ENCODE measurements around the gene SEMA3A. TPM values are rescaled to one million over a fixed set of nuclear protein-coding genes. Genes with fewer than 3 reads are reported as not detected.

SEMA3A gene
- total and polyA plus RNA-seq, 4 donors: 0.13 to 0.56 (median 0.20) TPM

GRCh38 chr7:84069999-84070500 is 124.5 kb downstream of the SEMA3A start:
- H3K9me3 ChIP-seq (ENCODE audit: control insufficient read depth in 4 of 4, low read length in 3 of 4): no peaks in the 10 kb centered on the region

DNA sequence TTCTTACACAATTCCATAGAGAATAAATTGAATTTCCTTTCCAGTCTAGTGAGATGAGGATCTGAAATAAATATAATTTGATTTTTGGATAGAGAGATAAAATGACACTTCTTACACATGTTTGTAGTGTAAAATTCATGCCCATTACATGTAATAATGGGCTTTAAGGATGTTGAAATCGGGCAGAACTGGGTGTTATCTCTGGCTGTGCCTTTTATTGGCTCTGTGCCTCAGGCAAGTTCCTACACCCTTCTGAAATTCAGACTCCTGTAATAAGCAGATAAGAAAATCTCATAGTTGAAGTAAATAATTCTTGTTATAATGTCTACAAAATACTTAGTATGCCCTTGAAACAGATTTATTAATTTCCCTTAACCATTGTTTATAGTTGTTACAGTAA is 125.6 kb downstream of the SEMA3A start:
- DNase-seq (ENCODE audit: low spot score): no peak
- Histone ChIP-seq H3K9ac (ENCODE audit: low read depth in 1 of 2, low read length in 2 of 2) (no peak overlapping the region), H3K4me3 (ENCODE audit: low read depth in 1 of 3, low read length in 3 of 3) (no peak overlapping the region), H3K4me1 (ENCODE audit: control insufficient read depth in 4 of 4, insufficient read depth in 4 of 4, low read length in 3 of 4) (no peaks in the 10 kb centered on the region), H3K27ac (ENCODE audit: low read depth in 1 of 2, low read length in 2 of 2) (no peak overlapping the region), H3K36me3 (ENCODE audit: control insufficient read depth in 4 of 4, insufficient read depth in 3 of 4, low read depth in 1 of 4, low read length in 3 of 4) (no peaks in the 10 kb centered on the region), H3K27me3 (ENCODE audit: control insufficient read depth in 4 of 4, insufficient read depth in 4 of 4, low read length in 3 of 4) (no peaks in the 10 kb centered on the region), H3K9me3 (ENCODE audit: control insufficient read depth in 4 of 4, low read length in 3 of 4) (no peaks in the 10 kb centered on the region)
- WGBS: 36% methylated on average over 1 of the region's 1 CpG
- no peak for TF ChIP-seq HNF4A (conservative IDR thresholded peaks at IDR 0.05)
- TF ChIP-seq, protein P1, sequence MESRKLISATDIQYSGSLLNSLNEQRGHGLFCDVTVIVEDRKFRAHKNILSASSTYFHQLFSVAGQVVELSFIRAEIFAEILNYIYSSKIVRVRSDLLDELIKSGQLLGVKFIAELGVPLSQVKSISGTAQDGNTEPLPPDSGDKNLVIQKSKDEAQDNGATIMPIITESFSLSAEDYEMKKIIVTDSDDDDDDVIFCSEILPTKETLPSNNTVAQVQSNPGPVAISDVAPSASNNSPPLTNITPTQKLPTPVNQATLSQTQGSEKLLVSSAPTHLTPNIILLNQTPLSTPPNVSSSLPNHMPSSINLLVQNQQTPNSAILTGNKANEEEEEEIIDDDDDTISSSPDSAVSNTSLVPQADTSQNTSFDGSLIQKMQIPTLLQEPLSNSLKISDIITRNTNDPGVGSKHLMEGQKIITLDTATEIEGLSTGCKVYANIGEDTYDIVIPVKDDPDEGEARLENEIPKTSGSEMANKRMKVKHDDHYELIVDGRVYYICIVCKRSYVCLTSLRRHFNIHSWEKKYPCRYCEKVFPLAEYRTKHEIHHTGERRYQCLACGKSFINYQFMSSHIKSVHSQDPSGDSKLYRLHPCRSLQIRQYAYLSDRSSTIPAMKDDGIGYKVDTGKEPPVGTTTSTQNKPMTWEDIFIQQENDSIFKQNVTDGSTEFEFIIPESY (IDR thresholded peaks at IDR 0.05): no peak
- no peak for TF ChIP-seq SP1 (IDR thresholded peaks at IDR 0.05)
- no peak for TF ChIP-seq TAF1 (conservative IDR thresholded peaks at IDR 0.05)
- TF ChIP-seq FOXA1 (IDR thresholded peaks at IDR 0.05): no peak
- no peak for TF ChIP-seq FOXA2 (IDR thresholded peaks at IDR 0.05)
- TF ChIP-seq, protein P2, sequence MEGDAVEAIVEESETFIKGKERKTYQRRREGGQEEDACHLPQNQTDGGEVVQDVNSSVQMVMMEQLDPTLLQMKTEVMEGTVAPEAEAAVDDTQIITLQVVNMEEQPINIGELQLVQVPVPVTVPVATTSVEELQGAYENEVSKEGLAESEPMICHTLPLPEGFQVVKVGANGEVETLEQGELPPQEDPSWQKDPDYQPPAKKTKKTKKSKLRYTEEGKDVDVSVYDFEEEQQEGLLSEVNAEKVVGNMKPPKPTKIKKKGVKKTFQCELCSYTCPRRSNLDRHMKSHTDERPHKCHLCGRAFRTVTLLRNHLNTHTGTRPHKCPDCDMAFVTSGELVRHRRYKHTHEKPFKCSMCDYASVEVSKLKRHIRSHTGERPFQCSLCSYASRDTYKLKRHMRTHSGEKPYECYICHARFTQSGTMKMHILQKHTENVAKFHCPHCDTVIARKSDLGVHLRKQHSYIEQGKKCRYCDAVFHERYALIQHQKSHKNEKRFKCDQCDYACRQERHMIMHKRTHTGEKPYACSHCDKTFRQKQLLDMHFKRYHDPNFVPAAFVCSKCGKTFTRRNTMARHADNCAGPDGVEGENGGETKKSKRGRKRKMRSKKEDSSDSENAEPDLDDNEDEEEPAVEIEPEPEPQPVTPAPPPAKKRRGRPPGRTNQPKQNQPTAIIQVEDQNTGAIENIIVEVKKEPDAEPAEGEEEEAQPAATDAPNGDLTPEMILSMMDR (IDR thresholded peaks at IDR 0.05; ENCODE audit: low read depth, low read length, missing input control): no peak
- TF ChIP-seq, protein P3, sequence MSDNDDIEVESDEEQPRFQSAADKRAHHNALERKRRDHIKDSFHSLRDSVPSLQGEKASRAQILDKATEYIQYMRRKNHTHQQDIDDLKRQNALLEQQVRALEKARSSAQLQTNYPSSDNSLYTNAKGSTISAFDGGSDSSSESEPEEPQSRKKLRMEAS (IDR thresholded peaks at IDR 0.05): no peak
- no peak for TF ChIP-seq JUND (IDR thresholded peaks at IDR 0.05)

More at GRCh38 chr7:84069999-84070500, 124.5 kb downstream of the SEMA3A start:
- Histone ChIP-seq H3K36me3 (ENCODE audit: control insufficient read depth in 4 of 4, insufficient read depth in 3 of 4, low read depth in 1 of 4, low read length in 3 of 4) (no peaks in the 10 kb centered on the region), H3K27ac (ENCODE audit: low read depth in 1 of 2, low read length in 2 of 2) (no peak overlapping the region), H3K9ac (ENCODE audit: low read depth in 1 of 2, low read length in 2 of 2) (no peak overlapping the region), H3K4me1 (ENCODE audit: control insufficient read depth in 4 of 4, insufficient read depth in 4 of 4, low read length in 3 of 4) (no peaks in the 10 kb centered on the region), H3K27me3 (ENCODE audit: control insufficient read depth in 4 of 4, insufficient read depth in 4 of 4, low read length in 3 of 4) (no peaks in the 10 kb centered on the region), H3K4me3 (ENCODE audit: low read depth in 1 of 3, low read length in 3 of 3) (no peak overlapping the region)
- WGBS: 69% methylated on average over 2 of the region's 2 CpGs
- TF ChIP-seq GABPA (IDR thresholded peaks at IDR 0.05 in 1 of 2, conservative IDR thresholded peaks at IDR 0.05 in 1 of 2) (no peak), NR2F2 (IDR thresholded peaks at IDR 0.05) (no peak), FOXA1 (IDR thresholded peaks at IDR 0.05) (no peak), EGR1 (IDR thresholded peaks at IDR 0.05; ENCODE audit: low read depth in 2 of 2) (no peak), YY1 (IDR thresholded peaks at IDR 0.05) (no peak), JUND (IDR thresholded peaks at IDR 0.05) (no peak), TAF1 (conservative IDR thresholded peaks at IDR 0.05) (no peak), RXRA (IDR thresholded peaks at IDR 0.05) (no peak), ATF3 (IDR thresholded peaks at IDR 0.05) (no peak), REST (IDR thresholded peaks at IDR 0.05) (no peak), HNF4G (IDR thresholded peaks at IDR 0.05) (no peak), FOXA2 (IDR thresholded peaks at IDR 0.05) (no peak), HNF4A (conservative IDR thresholded peaks at IDR 0.05) (no peak), SP1 (IDR thresholded peaks at IDR 0.05) (no peak)
- TF ChIP-seq, protein P3 (IDR thresholded peaks at IDR 0.05): no peak
- TF ChIP-seq, protein P2 (IDR thresholded peaks at IDR 0.05; ENCODE audit: low read depth, low read length, missing input control): no peak
- DNase-seq (ENCODE audit: low spot score): no peak

Data from liver (tissue), 9 donors.